Esophagus muscularis mucosa (tissue), 3 donors: Measurements from ENCODE around the gene DARS1.

Experiments used
- POLR2A ChIP-seq: fragments of 450-650 bp; IDR thresholded peaks from one replicate; pipeline ENCODE4 v1.6.1; 2017; ENCODE audit warnings: antibody characterized with exemption, moderate library complexity, mild to moderate bottlenecking, low read depth
- TF ChIP-seq, protein P1 (sequence below), 3 experiments: fragments of 200-600 bp in 2 of 3; fragments of 450-650 bp in 1 of 3; sonication (generic) in 2 of 3; IDR thresholded peaks; one replicate each; pipeline ENCODE4 v1.5.1; 2017 to 2019; ENCODE audit warnings: antibody characterized with exemption in 3 of 3, mild to moderate bottlenecking in 2 of 3, moderate library complexity in 1 of 3

- TF ChIP-seq POLR2A: no peak
- TF ChIP-seq, protein P1, sequence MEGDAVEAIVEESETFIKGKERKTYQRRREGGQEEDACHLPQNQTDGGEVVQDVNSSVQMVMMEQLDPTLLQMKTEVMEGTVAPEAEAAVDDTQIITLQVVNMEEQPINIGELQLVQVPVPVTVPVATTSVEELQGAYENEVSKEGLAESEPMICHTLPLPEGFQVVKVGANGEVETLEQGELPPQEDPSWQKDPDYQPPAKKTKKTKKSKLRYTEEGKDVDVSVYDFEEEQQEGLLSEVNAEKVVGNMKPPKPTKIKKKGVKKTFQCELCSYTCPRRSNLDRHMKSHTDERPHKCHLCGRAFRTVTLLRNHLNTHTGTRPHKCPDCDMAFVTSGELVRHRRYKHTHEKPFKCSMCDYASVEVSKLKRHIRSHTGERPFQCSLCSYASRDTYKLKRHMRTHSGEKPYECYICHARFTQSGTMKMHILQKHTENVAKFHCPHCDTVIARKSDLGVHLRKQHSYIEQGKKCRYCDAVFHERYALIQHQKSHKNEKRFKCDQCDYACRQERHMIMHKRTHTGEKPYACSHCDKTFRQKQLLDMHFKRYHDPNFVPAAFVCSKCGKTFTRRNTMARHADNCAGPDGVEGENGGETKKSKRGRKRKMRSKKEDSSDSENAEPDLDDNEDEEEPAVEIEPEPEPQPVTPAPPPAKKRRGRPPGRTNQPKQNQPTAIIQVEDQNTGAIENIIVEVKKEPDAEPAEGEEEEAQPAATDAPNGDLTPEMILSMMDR (IDR thresholded peaks at IDR 0.05): no peak
Observed at GRCh38 chr2:135898234-135898786, 87.1 kb downstream of the DARS1 start.
